ENCODE measurements around the gene CLTA.
"Not testable (repeated sequence)": the region's sequence is repeated elsewhere in the genome, so short reads cannot be mapped to it uniquely, and the experiment has no call there.

DNA sequence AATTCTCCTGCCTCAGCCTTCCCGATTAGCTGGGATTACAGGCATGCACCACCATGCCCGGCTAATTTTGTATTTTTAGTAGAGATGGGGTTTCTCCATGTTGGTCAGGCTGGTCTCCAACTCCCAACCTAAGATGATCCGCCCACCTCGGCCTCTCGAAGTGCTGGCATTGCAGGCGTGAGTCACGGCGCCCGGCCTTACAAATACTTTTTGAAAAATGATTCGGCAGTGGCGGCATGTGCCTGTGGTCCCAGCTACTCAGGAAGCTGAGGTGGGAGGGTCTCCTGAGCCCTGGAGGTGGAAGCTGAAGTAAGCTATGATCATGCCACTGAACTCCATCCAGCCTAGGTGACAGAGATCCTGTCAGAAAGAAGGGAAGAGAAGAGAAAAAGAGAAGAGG is 30.6 kb upstream of the CLTA start:
- not testable (repeated sequence) for TF ChIP-seq EZH2 (IDR thresholded peaks at IDR 0.05; ENCODE audit: insufficient read depth, poor library complexity, severe bottlenecking); EZH2phosphoT487 (IDR thresholded peaks at IDR 0.05; ENCODE audit: insufficient read depth, low read depth)
